GM23248 (cell line): ENCODE results near the gene CMTM7.

ENCODE experiments used
- EZH2 ChIP-seq: fragments of 200-600 bp; sonication (generic); IDR thresholded peaks from 2 replicates; pipeline ENCODE4 v1.6.1; 2018; ENCODE audit warnings: antibody characterized with exemption, mild to moderate bottlenecking; ENCODE audit not compliant: insufficient read depth, poor library complexity, severe bottlenecking
- EZH2phosphoT487 ChIP-seq: fragments of 200-600 bp; sonication (generic); IDR thresholded peaks from 2 replicates; pipeline ENCODE4 v1.6.1; 2018; ENCODE audit warnings: antibody characterized with exemption, moderate library complexity, mild to moderate bottlenecking, low read depth; ENCODE audit not compliant: insufficient read depth

DNA sequence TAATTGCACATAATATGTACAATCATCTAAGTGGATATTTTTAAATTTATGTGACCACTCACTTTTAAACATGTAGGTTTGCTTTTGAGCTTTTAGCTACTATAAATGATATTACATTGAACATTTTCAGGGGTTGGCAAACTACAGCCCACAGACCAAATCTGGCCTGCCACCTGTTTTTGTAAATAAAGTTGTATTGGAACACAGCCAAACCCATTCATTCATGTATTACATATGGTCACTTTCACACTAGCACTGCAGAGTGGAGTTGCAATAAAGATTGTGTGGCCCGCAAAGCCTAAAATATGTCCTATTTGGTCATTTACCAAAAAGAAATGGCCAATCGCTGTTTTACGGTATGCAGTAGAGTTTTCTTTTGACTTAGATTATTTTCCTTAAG lies 21.2 kb downstream of the CMTM7 start:
- TF ChIP-seq EZH2phosphoT487 (no peak), EZH2 (no peak)
